HG03378 (cell line): ENCODE measurements around the gene SVIL.
A peak's percentile ranks its signal among the peaks of the same experiment; 100 is the strongest.

Experiments used
- ATAC-seq: cut with Tn5 transposase; IDR thresholded peaks from one replicate; pipeline ENCODE4 v1.9.1; 2021; ENCODE audit warnings: mild to moderate bottlenecking, moderate library complexity; ENCODE audit not compliant: unreplicated experiment

Gene SVIL

GRCh38 chr10:29634764-29635625 lies at the start of gene SVIL:
SVIL (minus strand) TSS chr10:29634971; CDS start chr10:29555058, 79,913 bp downstream.
- ATAC-seq = no peak

- peak; percentile 79 for ATAC-seq
Measured at GRCh38 chr10:29681676-29682448, 47.1 kb upstream of the SVIL start.

GRCh38 chr10:29680091-29680490 lies 45.3 kb upstream of the SVIL start:
- ATAC-seq = no peak

- ATAC-seq = no peak
Measured at GRCh38 chr10:29676732-29677131, 42.0 kb upstream of the SVIL start.

GRCh38 chr10:29675984-29676383 lies 41.2 kb upstream of the SVIL start:
- no peak for ATAC-seq

GRCh38 chr10:29671968-29672367 lies 37.2 kb upstream of the SVIL start:
- ATAC-seq = no peak

GRCh38 chr10:29671228-29671780 lies 36.5 kb upstream of the SVIL start:
- no peak for ATAC-seq

- no peak for ATAC-seq
Measured at GRCh38 chr10:29670761-29671160, 36.0 kb upstream of the SVIL start.

- ATAC-seq = no peak
Measured at GRCh38 chr10:29669149-29669548, 34.4 kb upstream of the SVIL start.

GRCh38 chr10:29668628-29669027 lies 33.9 kb upstream of the SVIL start:
- ATAC-seq = no peak

GRCh38 chr10:29667191-29667590 lies 32.4 kb upstream of the SVIL start:
- no peak for ATAC-seq

GRCh38 chr10:29666201-29666600 lies 31.4 kb upstream of the SVIL start:
- no peak for ATAC-seq

- ATAC-seq = no peak
Measured at GRCh38 chr10:29663718-29664117, 28.9 kb upstream of the SVIL start.

GRCh38 chr10:29658984-29659965 lies 24.5 kb upstream of the SVIL start:
- peak; percentile 99 for ATAC-seq

- ATAC-seq = no peak
Measured at GRCh38 chr10:29657719-29658274, 23.0 kb upstream of the SVIL start.

- no peak for ATAC-seq
Measured at GRCh38 chr10:29656451-29656992, 21.8 kb upstream of the SVIL start.

GRCh38 chr10:29652192-29652591 lies 17.4 kb upstream of the SVIL start:
- ATAC-seq = no peak

- ATAC-seq = no peak
Measured at GRCh38 chr10:29651767-29652166, 17.0 kb upstream of the SVIL start.

GRCh38 chr10:29650552-29650944 lies 15.8 kb upstream of the SVIL start:
- no peak for ATAC-seq
